ENCODE measurements around the gene DGLUCY.
"Not testable (repeated sequence)": the region's sequence is repeated elsewhere in the genome, so short reads cannot be mapped to it uniquely, and the experiment has no call there.

DGLUCY gene

GRCh38 chr14:91140672-91141071 lies 26.8 kb downstream of the DGLUCY start:
- no peak for DNase-seq (ENCODE audit: low read depth)

- DNase-seq (ENCODE audit: low read depth), result no peak
Observed at GRCh38 chr14:91142214-91142668, 28.4 kb downstream of the DGLUCY start.

DNA sequence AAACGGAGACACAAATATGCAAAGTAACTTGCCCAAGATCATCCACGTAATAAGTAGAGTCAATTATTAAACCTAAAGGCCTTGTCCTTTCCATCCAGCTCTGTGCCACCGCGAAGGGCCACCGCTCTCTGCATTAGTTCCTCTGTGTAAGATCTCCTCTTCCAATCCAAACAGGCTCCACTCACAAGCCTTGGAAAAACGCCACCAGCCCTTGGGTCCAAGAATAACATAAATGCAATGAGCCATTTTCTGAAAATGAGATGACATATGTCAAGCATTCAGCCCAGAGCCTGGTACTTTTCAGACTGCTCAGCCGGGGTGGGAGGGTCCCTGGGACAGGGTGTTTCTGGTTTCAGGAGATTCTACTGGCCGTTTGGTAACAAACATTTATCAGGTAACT lies 30.0 kb downstream of the DGLUCY start:
- DNase-seq (ENCODE audit: low read depth), result no peak

DNA sequence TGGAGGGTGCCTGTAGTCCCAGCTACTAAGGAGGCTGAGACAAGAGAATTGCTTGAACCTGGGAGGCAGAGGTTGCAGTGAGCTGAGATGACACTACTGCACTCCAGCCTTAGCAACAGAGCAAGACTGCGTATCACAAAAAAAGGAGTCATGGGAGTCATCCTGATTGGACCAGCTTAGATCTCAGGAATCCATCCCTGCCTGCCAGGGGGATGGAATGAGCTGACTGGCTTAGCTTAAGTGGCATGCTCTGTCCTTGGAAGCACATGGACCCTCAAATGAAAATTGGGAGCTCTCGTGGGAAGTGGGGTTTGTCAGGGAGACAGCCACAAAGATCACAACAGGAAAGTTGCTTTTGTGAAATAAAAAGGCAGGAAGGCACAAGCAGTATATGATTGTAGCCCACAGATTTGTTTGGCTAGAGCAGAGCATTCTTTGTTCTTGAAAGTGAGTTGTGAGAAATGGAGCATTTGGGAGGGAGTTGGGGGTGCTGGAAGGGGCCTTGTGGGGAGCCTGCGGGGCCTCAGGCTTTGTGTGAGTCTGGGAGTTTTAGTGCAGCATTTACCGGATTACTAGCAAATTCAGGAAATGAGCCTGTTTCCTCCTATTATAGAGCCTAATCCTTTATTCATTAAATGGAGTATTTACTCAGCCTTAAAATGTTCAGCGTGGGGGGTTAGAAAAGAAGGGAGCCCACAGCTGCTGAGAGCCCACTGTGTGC lies 30.7 kb downstream of the DGLUCY start:
- DNase-seq (ENCODE audit: low read depth), result no peak

DNA sequence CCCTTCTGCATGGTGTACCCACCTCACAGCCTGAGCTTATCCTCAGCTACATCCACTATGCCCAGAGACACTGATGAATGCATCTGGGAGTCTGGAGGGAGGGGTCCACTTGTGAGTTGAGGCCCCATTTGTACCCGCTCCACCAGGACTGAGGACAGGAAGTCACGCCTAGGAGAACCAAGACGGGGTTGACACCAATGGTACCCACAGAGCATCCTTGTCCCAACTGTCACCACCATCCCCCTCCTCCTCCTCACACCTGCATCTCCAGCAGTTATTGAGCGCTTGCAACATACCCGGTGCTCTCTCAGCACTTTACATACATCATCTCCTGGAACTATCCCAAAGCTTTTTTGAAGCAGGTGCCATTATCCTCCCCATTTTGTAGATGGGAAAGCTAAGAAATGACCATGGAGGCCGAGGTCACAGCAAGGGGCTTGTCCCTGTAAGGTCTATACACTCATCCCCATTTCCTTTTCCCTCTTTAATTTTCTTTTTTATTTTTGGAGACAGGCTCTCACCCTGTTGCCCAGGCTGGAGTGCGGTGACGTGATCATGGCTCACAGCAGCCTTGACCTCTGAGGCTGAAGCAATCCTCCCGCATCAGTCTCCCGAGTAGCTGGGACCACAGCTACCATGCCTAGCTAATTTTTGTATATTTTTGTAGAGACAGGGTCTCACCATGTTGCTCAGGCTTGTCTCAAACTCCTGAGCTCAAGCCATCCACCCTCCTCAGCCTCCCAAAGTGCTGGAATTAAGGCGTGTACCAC lies 31.7 kb downstream of the DGLUCY start:
- DNase-seq (ENCODE audit: low read depth), result no peak

- DNase-seq (ENCODE audit: low read depth), result no peak
Observed at GRCh38 chr14:91146661-91147060, 32.8 kb downstream of the DGLUCY start.

GRCh38 chr14:91149462-91149861 lies 35.6 kb downstream of the DGLUCY start:
- DNase-seq (ENCODE audit: low read depth), result no peak

- DNase-seq (ENCODE audit: low read depth), result no peak
Observed at GRCh38 chr14:91152499-91152898, 38.6 kb downstream of the DGLUCY start.

GRCh38 chr14:91153360-91153759 lies 39.5 kb downstream of the DGLUCY start:
- DNase-seq (ENCODE audit: low read depth), result no peak

DNA sequence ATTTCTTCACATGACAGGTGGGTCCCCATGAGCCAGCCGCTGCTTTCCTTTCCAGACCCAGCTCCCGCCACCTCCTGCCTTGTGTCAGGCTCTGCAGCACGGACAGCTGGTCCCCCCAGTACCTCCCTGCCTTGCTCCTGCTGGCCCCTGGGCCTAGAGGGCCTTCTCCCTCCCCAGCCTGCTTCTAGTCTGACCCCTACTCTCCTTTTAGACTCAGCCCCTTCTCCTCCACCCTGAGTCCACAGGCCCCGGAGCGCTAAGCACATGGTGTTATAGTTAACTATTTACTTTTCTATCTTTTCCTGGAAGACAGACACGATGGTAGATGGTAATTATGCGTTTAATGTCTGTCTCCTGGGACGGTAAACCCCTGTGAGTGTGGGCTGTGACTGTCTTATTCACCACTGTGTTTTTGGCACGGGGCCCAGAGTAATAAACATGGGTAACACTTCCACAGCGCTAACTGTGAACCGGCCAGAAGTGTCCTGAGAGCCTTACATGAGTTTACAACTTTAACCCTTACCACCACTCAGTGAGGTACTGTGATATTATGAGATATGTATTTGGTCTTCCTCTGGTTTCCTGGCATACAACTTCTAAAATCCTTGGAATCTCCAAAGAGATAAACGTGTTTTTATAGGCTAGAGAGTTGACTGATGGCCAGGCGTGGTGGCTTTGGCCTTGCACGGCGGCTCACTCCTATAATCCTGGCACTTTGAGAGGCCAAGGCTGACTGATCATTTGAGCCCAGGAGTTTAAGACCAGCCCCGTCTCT lies 41.2 kb downstream of the DGLUCY start:
- no peak for DNase-seq (ENCODE audit: low read depth)

DNA sequence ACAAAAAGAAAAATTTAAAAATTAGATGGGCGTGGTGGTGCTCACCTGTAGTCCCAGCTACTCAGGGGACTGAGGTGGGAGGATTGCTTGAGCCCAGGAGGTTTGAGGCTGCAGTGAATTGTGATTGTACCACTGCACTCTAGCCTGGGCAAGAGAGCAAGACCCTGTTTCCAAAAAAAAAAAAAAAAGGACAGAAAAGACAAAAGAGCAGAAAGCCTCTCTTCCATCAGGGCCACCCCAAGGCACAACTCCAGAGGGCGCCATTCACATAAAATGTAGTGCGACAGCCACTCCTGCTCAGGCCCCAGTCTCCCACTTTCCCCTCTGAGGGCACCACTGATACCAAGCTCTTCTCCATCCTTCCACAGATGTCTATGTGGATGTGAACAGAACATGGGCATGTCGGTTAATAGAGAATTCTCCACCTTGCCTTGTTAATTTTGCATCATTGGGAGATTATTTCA lies 41.8 kb downstream of the DGLUCY start:
- DNase-seq (ENCODE audit: low read depth), result no peak

- not testable (repeated sequence) for DNase-seq (ENCODE audit: low read depth)
Observed at GRCh38 chr14:91156142-91156666, 42.3 kb downstream of the DGLUCY start.

GRCh38 chr14:91156877-91157276 lies 43.0 kb downstream of the DGLUCY start:
- not testable (repeated sequence) for DNase-seq (ENCODE audit: low read depth)

- DNase-seq (ENCODE audit: low read depth), result no peak
Observed at GRCh38 chr14:91158091-91158790, 44.4 kb downstream of the DGLUCY start.

DNA sequence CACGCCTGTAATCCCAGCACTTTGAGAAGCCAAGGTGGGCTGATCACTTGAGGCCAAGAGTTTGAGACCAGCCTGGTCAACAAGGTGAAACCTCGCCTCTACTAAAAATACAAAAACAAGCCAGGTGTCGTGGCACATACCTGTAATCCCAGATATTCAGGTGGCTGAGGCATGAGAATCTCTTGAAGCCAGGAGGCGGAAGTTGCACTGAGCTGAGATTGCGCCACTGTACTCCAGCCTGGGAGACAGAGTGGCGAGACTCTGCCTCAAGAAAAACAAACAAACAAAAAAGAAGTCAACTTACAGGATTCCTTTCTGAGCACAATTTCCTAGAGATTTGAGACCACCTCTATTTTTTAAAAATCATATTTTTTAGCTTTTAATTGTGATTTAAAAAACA lies 45.3 kb downstream of the DGLUCY start:
- DNase-seq (ENCODE audit: low read depth), result no peak

- no peak for DNase-seq (ENCODE audit: low read depth)
Observed at GRCh38 chr14:91159906-91160305, 46.0 kb downstream of the DGLUCY start.

DNA sequence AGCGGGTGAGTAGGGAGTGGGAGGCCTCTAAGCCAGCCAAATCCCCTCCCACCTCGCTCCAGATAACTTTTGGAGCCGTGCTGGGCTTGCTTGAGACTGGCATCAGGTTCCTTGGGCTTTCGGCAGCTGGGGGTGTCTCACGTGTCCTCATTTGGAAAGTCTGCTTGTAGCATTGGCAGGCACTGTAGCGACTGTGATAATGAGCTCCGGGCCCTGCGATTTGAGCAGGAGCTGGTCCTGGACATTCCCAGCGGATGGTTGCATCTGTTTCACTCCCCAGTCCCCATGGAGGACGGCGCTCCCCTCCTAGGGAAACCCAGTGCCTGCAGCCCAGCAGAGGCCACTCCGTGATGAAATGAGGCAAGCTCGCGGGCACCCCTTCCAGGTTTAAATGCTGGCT lies 49.4 kb downstream of the DGLUCY start:
- DNase-seq (ENCODE audit: low read depth), result no peak

GRCh38 chr14:91164676-91165075 lies 50.8 kb downstream of the DGLUCY start:
- DNase-seq (ENCODE audit: low read depth), result no peak

- no peak for DNase-seq (ENCODE audit: low read depth)
Observed at GRCh38 chr14:91167380-91167770, 53.5 kb downstream of the DGLUCY start.

DNA sequence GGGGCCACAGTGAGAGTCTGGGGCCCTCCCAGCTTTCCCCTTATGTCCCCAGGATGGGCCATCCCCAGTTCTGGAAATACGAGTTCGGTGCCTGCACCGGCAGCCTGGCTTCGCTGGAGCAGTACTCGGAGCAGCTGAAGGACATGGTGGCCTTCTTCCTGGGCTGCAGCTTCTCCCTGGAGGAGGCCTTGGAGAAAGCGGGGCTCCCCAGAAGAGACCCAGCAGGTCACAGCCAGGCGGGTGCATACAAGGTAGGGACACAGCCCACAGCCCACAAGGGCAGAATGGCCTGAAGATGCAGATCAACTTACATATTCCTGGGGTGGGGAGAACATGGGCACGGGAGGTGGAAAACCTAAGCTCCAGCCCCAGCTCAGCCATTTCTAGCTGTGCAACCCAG lies 56.1 kb downstream of the DGLUCY start:
- no peak for DNase-seq (ENCODE audit: low read depth)

DNA sequence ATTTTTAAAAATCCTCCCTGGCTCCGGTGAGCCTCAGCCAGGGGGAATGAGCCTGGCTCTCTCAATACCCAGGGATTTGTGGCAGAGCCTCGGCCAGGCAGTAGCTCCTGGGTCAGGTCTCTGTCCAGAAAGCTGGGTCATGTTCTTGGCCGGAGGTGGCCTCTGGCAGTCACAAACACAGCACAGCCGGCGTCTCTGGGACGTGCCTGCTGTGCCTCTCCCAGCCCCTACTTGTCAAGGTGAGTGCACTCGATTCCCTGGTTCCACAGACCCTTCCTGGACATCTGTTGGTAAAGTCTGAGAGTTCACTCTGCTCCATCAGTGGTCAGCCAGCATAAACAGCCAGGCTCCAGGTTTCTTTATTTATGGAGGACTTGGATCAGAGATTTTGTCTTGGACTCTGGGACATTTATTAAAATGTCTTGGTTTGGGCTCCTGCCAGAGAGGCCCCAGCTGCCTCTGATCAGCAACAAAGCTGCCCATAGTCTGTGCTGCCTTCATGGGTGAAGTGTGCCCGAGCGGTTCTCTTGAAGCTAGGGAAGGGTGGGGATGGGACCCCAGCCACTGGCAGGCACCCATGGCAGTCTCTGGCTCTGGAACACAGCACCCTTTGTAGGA lies 56.7 kb downstream of the DGLUCY start:
- no peak for DNase-seq (ENCODE audit: low read depth)

Data from stimulated activated CD8-positive, alpha-beta memory T cell treated with anti-CD3 and anti-CD28 coated beads, Interleukin-15, amount 100 ng/mL, for 24 hours (primary cell).